H1 (cell line): ENCODE measurements around the gene CAMK2G. TPM values are rescaled to one million over a fixed set of nuclear protein-coding genes. Genes with fewer than 3 reads are reported as not detected.

Experiments used
- ASH2L ChIP-seq: fragments of 200-600, 300-600 bp; sonication (generic); IDR thresholded peaks from one replicate; pipeline ENCODE4 v1.7.1; 2017; ENCODE audit warnings: low read length
- ATF3 ChIP-seq: IDR thresholded peaks from 2 replicates; pipeline ENCODE4 v1.6.1; 2011; ENCODE audit warnings: low read depth, mild to moderate bottlenecking, low read length; ENCODE audit not compliant: insufficient read depth
- BRCA1 ChIP-seq: IDR thresholded peaks from 2 replicates; pipeline ENCODE4 v1.6.1; 2012; ENCODE audit warnings: low read depth, low read length, improper control_type of control experiment
- CBX5 ChIP-seq: fragments of 300-800, 300-1000 bp; sonication (generic); IDR thresholded peaks from 2 replicates; pipeline ENCODE4 v1.7.1; 2016; ENCODE audit warnings: antibody characterized with exemption, low read length, low read depth
- CHD1 ChIP-seq: IDR thresholded peaks from 2 replicates; pipeline ENCODE4 v1.6.1; 2012; ENCODE audit warnings: low read depth, low read length, improper control_type of control experiment
- CHD2 ChIP-seq: IDR thresholded peaks from 2 replicates; pipeline ENCODE4 v1.6.1; 2012; ENCODE audit warnings: low read length, improper control_type of control experiment
- CTCF ChIP-seq, 3 experiments: IDR thresholded peaks; 1 replicate in 2 of 3; 2 replicates in 1 of 3; pipeline versions ENCODE4 v1.5.1 to v1.6.1; 2011; ENCODE audit warnings: low read length in 3 of 3, mild to moderate bottlenecking in 3 of 3, inconsistent platforms in 2 of 3, low read depth in 1 of 3, moderate library complexity in 1 of 3; ENCODE audit not compliant: insufficient read depth in 1 of 3; ENCODE audit errors: control extremely low read depth in 1 of 3
- E2F6 ChIP-seq: IDR thresholded peaks from 2 replicates; pipeline ENCODE4 v1.6.1; 2012; ENCODE audit warnings: inconsistent platforms
- EP300 ChIP-seq, 2 experiments: IDR thresholded peaks; 1 replicate in 1 of 2; 2 replicates in 1 of 2; pipeline ENCODE4 v1.6.1; 2011 to 2012; ENCODE audit warnings: low read depth in 2 of 2, low read length in 2 of 2, mild to moderate bottlenecking in 2 of 2, borderline replicate concordance in 1 of 2, inconsistent platforms in 1 of 2, moderate library complexity in 1 of 2
- MAX ChIP-seq: IDR thresholded peaks from 2 replicates; pipeline ENCODE4 v1.6.1; 2012; ENCODE audit warnings: inconsistent platforms
- POLR2AphosphoS5 ChIP-seq: IDR thresholded peaks from 2 replicates; pipeline ENCODE4 v1.6.1; 2011; ENCODE audit warnings: low read depth, low read length
- RBBP5 ChIP-seq: IDR thresholded peaks from 2 replicates; pipeline ENCODE4 v1.7.1; 2012; ENCODE audit warnings: low read depth, mild to moderate bottlenecking, inconsistent platforms, low read length, moderate library complexity, borderline replicate concordance
- RFX5 ChIP-seq: IDR thresholded peaks from 2 replicates; pipeline ENCODE4 v1.6.1; 2011; ENCODE audit warnings: low read depth, low read length, improper control_type of control experiment, borderline replicate concordance
- RNF2 ChIP-seq: fragments of 200-900, 300-1000 bp; sonication (generic); IDR thresholded peaks from 2 replicates; pipeline ENCODE4 v1.7.1; 2016; ENCODE audit warnings: borderline replicate concordance, low read depth, mild to moderate bottlenecking, antibody characterized with exemption, low read length; ENCODE audit not compliant: poor library complexity, severe bottlenecking; ENCODE audit errors: missing control alignments
- SIRT6 ChIP-seq: IDR thresholded peaks from one replicate; pipeline ENCODE4 v1.7.1; 2012; ENCODE audit warnings: low read length, inconsistent platforms
- SRF ChIP-seq: IDR thresholded peaks from 2 replicates; pipeline ENCODE4 v1.6.1; 2011; ENCODE audit warnings: mild to moderate bottlenecking, low read depth, low read length, moderate library complexity
- USF2 ChIP-seq: IDR thresholded peaks from 2 replicates; pipeline ENCODE4 v1.6.1; 2011; ENCODE audit warnings: low read length, improper control_type of control experiment
- polyA plus RNA-seq, 7 experiments: library from polyadenylated mRNA; depleted of rRNA in 3 of 7; stranded (reverse) in 5 of 7; unstranded in 2 of 7; fragments of >200 nt in 5 of 7; fragments of 200-250 nt in 2 of 7; gene quantifications; 1 replicate in 5 of 7; 2 replicates in 1 of 7; 4 replicates in 1 of 7; pipeline versions ENCODE4 v1.2.1 to v1.2.3, GENCODE V29; 2011 to 2013; ENCODE audit warnings: missing spikeins in 2 of 7, mixed read lengths in 2 of 7
- total RNA-seq: library from RNA; stranded (reverse); fragmentation: NEBNext Ultra II Directional; extraction: Animal tissue kit (Norgen Biotek cat#: 25700); gene quantifications from 2 replicates; pipeline ENCODE4 v1.2.1, GENCODE V29; 2021

The CAMK2G gene
- total and polyA plus RNA-seq, 2 of the 8 experiments (the other 6 are each of a cell fraction or from before 2014, with no cell fraction given), result 28.9 to 31.7 TPM

GRCh38 chr10:73874267-73875138 lies at the start of gene CAMK2G (continued):
- TF ChIP-seq RFX5, result no peak
- peak; percentile 71 for TF ChIP-seq MAX
- TF ChIP-seq POLR2AphosphoS5, result peak; percentile 48; the same call in 1 of the 2 replicates
- TF ChIP-seq ASH2L, result peak; percentile 70
- no peak for TF ChIP-seq CHD1
- no peak for TF ChIP-seq ATF3
- TF ChIP-seq CHD2, result peak; percentile 77
- TF ChIP-seq E2F6, result peak; percentile 13; the same call in 1 of the 2 replicates
- TF ChIP-seq EP300 (IDR thresholded peaks at IDR 0.05; ENCODE audit: borderline replicate concordance in 1 of 2, low read depth in 2 of 2, low read length in 2 of 2), result no peak
- TF ChIP-seq SIRT6, result no peak
- peak; percentile 37; the same call in 1 of the 2 replicates for TF ChIP-seq BRCA1
- no peak for TF ChIP-seq CBX5
- TF ChIP-seq RBBP5, result peak; percentile 89
- TF ChIP-seq USF2, result peak; percentile 51
- no peak for TF ChIP-seq RNF2
- no peak for TF ChIP-seq SRF
- peak in 1 of 3 experiments; percentile 0; a peak in 1 of 4 replicates for TF ChIP-seq CTCF (IDR thresholded peaks at IDR 0.05; ENCODE audit: control extremely low read depth in 1 of 3, insufficient read depth in 1 of 3, low read depth in 1 of 3, low read length in 3 of 3)
